T-helper 2 cell treated with Interferon-gamma antibody and Interleukin-4, amounts not matched to agents 5 μg/mL and 100 μg/mL, for 36 hours (primary cell): ENCODE data around the gene CFAP126.
A peak's percentile ranks its signal among the peaks of the same experiment; 100 is the strongest.
"Not testable (repeated sequence)": the region's sequence is repeated elsewhere in the genome, so short reads cannot be mapped to it uniquely, and the experiment has no call there.

Experiments used
- DNase-seq: peaks from one replicate; pipeline ENCODE4 v3.0.0; 2021; ENCODE audit warnings: low spot score
- H3K27ac Mint-ChIP-seq: one replicate; pipeline ENCODE4 v1.8.0; 2021; ENCODE audit warnings: mild to moderate bottlenecking, mixed read lengths
- H3K27me3 Mint-ChIP-seq: one replicate; pipeline ENCODE4 v1.8.0; 2021; ENCODE audit warnings: low read depth, mixed read lengths
- H3K36me3 Mint-ChIP-seq: one replicate; pipeline ENCODE4 v1.8.0; 2021; ENCODE audit warnings: low read depth, mixed read lengths
- H3K4me1 Mint-ChIP-seq: one replicate; pipeline ENCODE4 v1.8.0; 2021; ENCODE audit warnings: low read depth, mixed read lengths
- H3K4me3 Mint-ChIP-seq: one replicate; pipeline ENCODE4 v1.8.0; 2022; ENCODE audit warnings: mild to moderate bottlenecking, moderate library complexity, mixed read lengths
- H3K9me3 Mint-ChIP-seq: one replicate; pipeline ENCODE4 v1.8.0; 2021; ENCODE audit warnings: mixed read lengths

CFAP126 gene

GRCh38 chr1:161367684-161368400, at the start of gene CFAP126:
CFAP126 (minus strand) TSS chr1:161367876; CDS start chr1:161367868, 8 bp downstream.
- Mint-ChIP-seq H3K4me1 (peaks cover 9% of the 10 kb centered on the region), H3K27ac (peak within 1 kb of the TSS; percentile 33), H3K9me3 (no peaks in the 10 kb centered on the region), H3K27me3 (no peaks in the 10 kb centered on the region), H3K36me3 (peaks cover 22% of the 10 kb centered on the region), H3K4me3 (no peak within 1 kb of the TSS)
- DNase-seq, result no peak

GRCh38 chr1:161413050-161413449, 45.4 kb upstream of the CFAP126 start:
- H3K36me3 Mint-ChIP-seq, DNase-seq, H3K9me3 Mint-ChIP-seq, H3K4me3 Mint-ChIP-seq, H3K27ac Mint-ChIP-seq, H3K27me3 Mint-ChIP-seq: not testable (repeated sequence)
- H3K4me1 Mint-ChIP-seq, result peaks cover 17% of the 10 kb centered on the region

GRCh38 chr1:161410636-161410970, 42.9 kb upstream of the CFAP126 start:
- not testable (repeated sequence) for H3K27me3 Mint-ChIP-seq, H3K4me3 Mint-ChIP-seq, H3K9me3 Mint-ChIP-seq, H3K36me3 Mint-ChIP-seq, DNase-seq
- H3K4me1 Mint-ChIP-seq, result peaks cover 17% of the 10 kb centered on the region
- H3K27ac Mint-ChIP-seq, result peak overlapping the region; percentile 47

- not testable (repeated sequence) for H3K9me3 Mint-ChIP-seq, DNase-seq, H3K36me3 Mint-ChIP-seq, H3K27me3 Mint-ChIP-seq
- peak overlapping the region; percentile 53 for H3K4me3 Mint-ChIP-seq
- peak overlapping the region; percentile 76 for H3K27ac Mint-ChIP-seq
- H3K4me1 Mint-ChIP-seq, result peaks cover 17% of the 10 kb centered on the region
Observed at GRCh38 chr1:161409848-161410635, 42.4 kb upstream of the CFAP126 start.

- no peak for DNase-seq
- peaks cover 27% of the 10 kb centered on the region for H3K4me1 Mint-ChIP-seq
- H3K27ac Mint-ChIP-seq, result no peak overlapping the region
- H3K27me3 Mint-ChIP-seq, result peaks cover 10% of the 10 kb centered on the region
- no peaks in the 10 kb centered on the region for H3K9me3 Mint-ChIP-seq
- no peak overlapping the region for H3K4me3 Mint-ChIP-seq
- H3K36me3 Mint-ChIP-seq, result peaks cover 7% of the 10 kb centered on the region
Observed at GRCh38 chr1:161408429-161409052, 40.9 kb upstream of the CFAP126 start.

- Mint-ChIP-seq H3K27ac (no peak overlapping the region), H3K36me3 (peaks cover 7% of the 10 kb centered on the region), H3K4me3 (no peak overlapping the region), H3K27me3 (peaks cover 10% of the 10 kb centered on the region), H3K9me3 (no peaks in the 10 kb centered on the region), H3K4me1 (peaks cover 27% of the 10 kb centered on the region)
- DNase-seq, result no peak
Observed at GRCh38 chr1:161407451-161407985, 39.8 kb upstream of the CFAP126 start.

GRCh38 chr1:161406551-161406950, 38.9 kb upstream of the CFAP126 start:
- not testable (repeated sequence) for H3K4me3 Mint-ChIP-seq, DNase-seq, H3K36me3 Mint-ChIP-seq, H3K9me3 Mint-ChIP-seq, H3K27ac Mint-ChIP-seq
- Mint-ChIP-seq H3K27me3 (peaks cover 10% of the 10 kb centered on the region), H3K4me1 (peaks cover 27% of the 10 kb centered on the region)

GRCh38 chr1:161404051-161404597, 36.4 kb upstream of the CFAP126 start:
- DNase-seq, result no peak
- H3K27ac Mint-ChIP-seq, result no peak overlapping the region
- H3K4me3 Mint-ChIP-seq, result peak overlapping the region; percentile 3
- peaks cover 23% of the 10 kb centered on the region for H3K4me1 Mint-ChIP-seq
- peaks cover 15% of the 10 kb centered on the region for H3K27me3 Mint-ChIP-seq
- H3K36me3 Mint-ChIP-seq, result peaks cover 11% of the 10 kb centered on the region
- H3K9me3 Mint-ChIP-seq, result peaks cover 4% of the 10 kb centered on the region

- peaks cover 4% of the 10 kb centered on the region for H3K9me3 Mint-ChIP-seq
- H3K27me3 Mint-ChIP-seq, result peaks cover 15% of the 10 kb centered on the region
- peaks cover 11% of the 10 kb centered on the region for H3K36me3 Mint-ChIP-seq
- no peak overlapping the region for H3K27ac Mint-ChIP-seq
- DNase-seq, result no peak
- H3K4me3 Mint-ChIP-seq, result no peak overlapping the region
- peaks cover 27% of the 10 kb centered on the region for H3K4me1 Mint-ChIP-seq
Observed at GRCh38 chr1:161402446-161402845, 34.8 kb upstream of the CFAP126 start.

GRCh38 chr1:161399257-161399998, 31.8 kb upstream of the CFAP126 start:
- Mint-ChIP-seq H3K4me1 (peaks cover 24% of the 10 kb centered on the region), H3K27ac (peak overlapping the region; percentile 99), H3K9me3 (peaks cover 4% of the 10 kb centered on the region), H3K4me3 (peak overlapping the region; percentile 97), H3K36me3 (peaks cover 10% of the 10 kb centered on the region), H3K27me3 (peaks cover 12% of the 10 kb centered on the region)
- DNase-seq, result peak; percentile 88

- peak overlapping the region; percentile 99 for H3K27ac Mint-ChIP-seq
- H3K27me3 Mint-ChIP-seq, result peaks cover 7% of the 10 kb centered on the region
- H3K4me1 Mint-ChIP-seq, result peaks cover 19% of the 10 kb centered on the region
- H3K4me3 Mint-ChIP-seq, result peak overlapping the region; percentile 97
- peaks cover 4% of the 10 kb centered on the region for H3K9me3 Mint-ChIP-seq
- peaks cover 5% of the 10 kb centered on the region for H3K36me3 Mint-ChIP-seq
- DNase-seq, result no peak
Observed at GRCh38 chr1:161398900-161399256, 31.2 kb upstream of the CFAP126 start.

GRCh38 chr1:161397038-161397437, 29.4 kb upstream of the CFAP126 start:
- not testable (repeated sequence) for H3K9me3 Mint-ChIP-seq, DNase-seq, H3K27ac Mint-ChIP-seq, H3K36me3 Mint-ChIP-seq, H3K27me3 Mint-ChIP-seq, H3K4me3 Mint-ChIP-seq
- H3K4me1 Mint-ChIP-seq, result peaks cover 24% of the 10 kb centered on the region

- Mint-ChIP-seq H3K4me1 (peaks cover 24% of the 10 kb centered on the region), H3K36me3 (no peaks in the 10 kb centered on the region), H3K4me3 (no peak overlapping the region), H3K9me3 (no peaks in the 10 kb centered on the region), H3K27me3 (no peaks in the 10 kb centered on the region), H3K27ac (no peak overlapping the region)
- DNase-seq, result no peak
Observed at GRCh38 chr1:161393151-161393550, 25.5 kb upstream of the CFAP126 start.
